Breast epithelium (tissue), 4 donors: ENCODE data around the gene DAND5. TPM values are rescaled to one million over a fixed set of nuclear protein-coding genes. Genes with fewer than 3 reads are reported as not detected.

Experiments used
- DNase-seq, 2 donors: peaks; one replicate each; pipeline ENCODE4 v3.0.0-alpha.2; 2019; ENCODE audit warnings: low spot score in 2 of 2
- H3K27ac ChIP-seq, 2 donors: fragments of 200-600 bp; sonication (generic) in 1 of 2; one replicate each; pipeline ENCODE4 v1.5.1; 2016 to 2019; ENCODE audit warnings: mild to moderate bottlenecking in 1 of 2
- H3K27me3 ChIP-seq, 2 donors: fragments of 200-600 bp; sonication (generic) in 1 of 2; one replicate each; pipeline versions ENCODE4 v1.5.1 to v1.6.0; 2017 to 2019; ENCODE audit warnings: control low read depth in 1 of 2, mild to moderate bottlenecking in 1 of 2
- H3K36me3 ChIP-seq: fragments of 200-600 bp; one replicate; pipeline ENCODE4 v1.5.1; 2019
- H3K4me1 ChIP-seq, 2 donors: fragments of 200-600 bp; sonication (generic); one replicate each; pipeline ENCODE4 v1.5.1; 2016 to 2019; ENCODE audit warnings: control low read depth in 1 of 2
- H3K4me3 ChIP-seq, 3 donors: fragments of 200-600 bp; sonication (generic); 1 replicate in 2 of 3; 2 replicates in 1 of 3; pipeline ENCODE4 v1.5.1; 2016 to 2019; ENCODE audit warnings: mild to moderate bottlenecking in 3 of 3, moderate library complexity in 2 of 3
- H3K9me3 ChIP-seq, 2 donors: fragments of 200-600 bp; sonication (generic) in 1 of 2; one replicate each; pipeline ENCODE4 v1.5.1; 2016 to 2019; ENCODE audit warnings: control low read depth in 1 of 2
- POLR2A ChIP-seq: fragments of 450-650 bp; IDR thresholded peaks from one replicate; pipeline ENCODE4 v1.6.1; 2016; ENCODE audit warnings: antibody characterized with exemption, mild to moderate bottlenecking, moderate library complexity
- POLR2AphosphoS5 ChIP-seq, 3 donors: sonication (generic); formaldehyde crosslinking; IDR thresholded peaks; one replicate each; pipeline ENCODE4 v1.6.1; 2017; ENCODE audit warnings: antibody characterized with exemption in 3 of 3
- intact Hi-C: fragments of 100-400 bp; cut with DNase I; formaldehyde crosslinking; loops from one replicate; pipeline ENCODE4 v1.15.1; 2023; ENCODE audit warnings: low total_unique reads
- total RNA-seq, 3 donors: library from RNA; depleted of rRNA; stranded (reverse); fragments of >200 nt; gene quantifications; one replicate each; pipeline ENCODE4 v1.1.0, GENCODE V29; 2016
- TF ChIP-seq, protein P1 (sequence below), 3 donors: fragments of 450-650 bp; IDR thresholded peaks; one replicate each; pipeline ENCODE4 v1.5.1; 2016 to 2017; ENCODE audit warnings: antibody characterized with exemption in 3 of 3, mild to moderate bottlenecking in 3 of 3, moderate library complexity in 3 of 3

The DAND5 gene, protein sequence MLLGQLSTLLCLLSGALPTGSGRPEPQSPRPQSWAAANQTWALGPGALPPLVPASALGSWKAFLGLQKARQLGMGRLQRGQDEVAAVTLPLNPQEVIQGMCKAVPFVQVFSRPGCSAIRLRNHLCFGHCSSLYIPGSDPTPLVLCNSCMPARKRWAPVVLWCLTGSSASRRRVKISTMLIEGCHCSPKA
- total RNA-seq, result not detected

DNA sequence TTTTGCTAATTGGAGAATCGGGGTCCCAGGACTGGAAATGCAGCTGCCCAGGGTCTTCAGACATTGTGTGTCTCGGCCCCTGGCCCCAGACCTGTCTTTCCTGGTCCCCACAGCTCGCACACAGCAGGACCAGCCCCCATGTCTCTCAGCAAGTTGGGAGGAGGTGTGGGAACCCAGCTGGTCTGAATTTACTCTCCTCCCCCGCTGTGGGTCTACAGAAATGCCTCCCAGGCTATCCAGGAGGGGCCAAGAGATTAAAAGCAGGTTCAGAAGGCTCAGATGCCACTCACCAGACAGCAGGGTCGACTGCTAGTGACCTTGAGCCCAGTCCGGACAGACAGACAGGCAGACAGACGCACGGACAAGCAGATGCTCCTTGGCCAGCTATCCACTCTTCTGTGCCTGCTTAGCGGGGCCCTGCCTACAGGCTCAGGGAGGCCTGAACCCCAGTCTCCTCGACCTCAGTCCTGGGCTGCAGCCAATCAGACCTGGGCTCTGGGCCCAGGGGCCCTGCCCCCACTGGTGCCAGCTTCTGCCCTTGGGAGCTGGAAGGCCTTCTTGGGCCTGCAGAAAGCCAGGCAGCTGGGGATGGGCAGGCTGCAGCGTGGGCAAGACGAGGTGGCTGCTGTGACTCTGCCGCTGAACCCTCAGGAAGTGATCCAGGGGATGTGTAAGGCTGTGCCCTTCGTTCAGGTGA lies at the start of gene DAND5:
Gene DAND5, plus strand, starts transcription at position 285 of the 697 bp plus-strand sequence. Its CDS starts 85 bp downstream, at position 370.
- intact Hi-C loops, result no loop called here
- no peak for TF ChIP-seq POLR2AphosphoS5 (IDR thresholded peaks at IDR 0.05)
- TF ChIP-seq POLR2A, result no peak
- TF ChIP-seq, protein P1, sequence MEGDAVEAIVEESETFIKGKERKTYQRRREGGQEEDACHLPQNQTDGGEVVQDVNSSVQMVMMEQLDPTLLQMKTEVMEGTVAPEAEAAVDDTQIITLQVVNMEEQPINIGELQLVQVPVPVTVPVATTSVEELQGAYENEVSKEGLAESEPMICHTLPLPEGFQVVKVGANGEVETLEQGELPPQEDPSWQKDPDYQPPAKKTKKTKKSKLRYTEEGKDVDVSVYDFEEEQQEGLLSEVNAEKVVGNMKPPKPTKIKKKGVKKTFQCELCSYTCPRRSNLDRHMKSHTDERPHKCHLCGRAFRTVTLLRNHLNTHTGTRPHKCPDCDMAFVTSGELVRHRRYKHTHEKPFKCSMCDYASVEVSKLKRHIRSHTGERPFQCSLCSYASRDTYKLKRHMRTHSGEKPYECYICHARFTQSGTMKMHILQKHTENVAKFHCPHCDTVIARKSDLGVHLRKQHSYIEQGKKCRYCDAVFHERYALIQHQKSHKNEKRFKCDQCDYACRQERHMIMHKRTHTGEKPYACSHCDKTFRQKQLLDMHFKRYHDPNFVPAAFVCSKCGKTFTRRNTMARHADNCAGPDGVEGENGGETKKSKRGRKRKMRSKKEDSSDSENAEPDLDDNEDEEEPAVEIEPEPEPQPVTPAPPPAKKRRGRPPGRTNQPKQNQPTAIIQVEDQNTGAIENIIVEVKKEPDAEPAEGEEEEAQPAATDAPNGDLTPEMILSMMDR (IDR thresholded peaks at IDR 0.05), result no peak
- Histone ChIP-seq H3K27me3 (no peaks in the 10 kb centered on the region), H3K27ac (no peak within 1 kb of the TSS), H3K36me3 (no peaks in the 10 kb centered on the region), H3K4me1 (no peaks in the 10 kb centered on the region), H3K9me3 (no peaks in the 10 kb centered on the region), H3K4me3 (no peak within 1 kb of the TSS)
- DNase-seq, result no peak

DNA sequence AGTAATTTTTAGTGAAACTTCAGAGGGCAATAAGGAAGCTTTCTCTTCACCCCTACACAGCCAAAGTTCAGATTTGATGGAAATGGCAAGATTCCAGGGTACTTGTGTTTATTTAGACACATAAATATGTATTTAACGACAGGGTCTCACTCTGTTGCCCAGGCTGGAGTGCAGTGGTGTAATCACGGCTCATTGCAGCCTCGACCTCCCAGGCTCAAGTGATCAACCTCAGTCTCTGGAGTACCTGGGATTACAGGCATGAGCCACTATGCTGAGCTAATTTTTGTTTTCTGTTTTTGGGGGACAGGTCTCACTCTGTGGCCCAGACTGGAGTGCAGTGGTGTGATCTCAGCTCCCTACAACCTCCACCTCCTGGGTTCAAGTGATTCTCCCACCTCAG lies 48.3 kb upstream of the DAND5 start:
- intact Hi-C loops, result no loop called here
- Histone ChIP-seq H3K4me3 (no peak overlapping the region), H3K4me1 (no peaks in the 10 kb centered on the region), H3K36me3 (peaks cover 10% of the 10 kb centered on the region), H3K27ac (no peak overlapping the region), H3K27me3 (no peaks in the 10 kb centered on the region), H3K9me3 (no peaks in the 10 kb centered on the region)
- TF ChIP-seq POLR2AphosphoS5 (IDR thresholded peaks at IDR 0.05), result no peak
- no peak for TF ChIP-seq POLR2A
- TF ChIP-seq, protein P1 (IDR thresholded peaks at IDR 0.05), result no peak
- DNase-seq, result no peak

DNA sequence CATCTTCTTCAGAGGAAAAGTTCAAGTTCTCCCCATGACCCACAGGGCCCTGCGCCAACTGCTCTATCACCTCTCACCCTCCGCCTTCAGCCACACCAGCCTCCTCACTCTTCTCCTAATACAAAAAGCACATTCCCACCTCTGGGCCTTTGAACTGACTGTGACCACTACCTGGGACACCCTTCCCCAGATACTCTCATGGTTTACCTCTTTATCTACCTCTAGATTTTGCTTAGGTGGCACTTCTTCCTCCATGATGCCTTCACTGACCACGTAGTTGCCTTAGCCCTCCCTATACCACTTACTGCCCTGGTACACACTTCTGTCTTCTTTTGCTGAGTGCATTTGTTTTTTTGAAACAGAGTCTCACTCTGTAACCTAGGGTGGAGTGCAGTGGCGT lies 46.4 kb upstream of the DAND5 start:
- Histone ChIP-seq H3K27ac (no peak overlapping the region), H3K9me3 (no peaks in the 10 kb centered on the region), H3K4me1 (no peaks in the 10 kb centered on the region), H3K27me3 (no peaks in the 10 kb centered on the region), H3K4me3 (no peak overlapping the region), H3K36me3 (peaks cover 17% of the 10 kb centered on the region)
- TF ChIP-seq, protein P1 (IDR thresholded peaks at IDR 0.05), result no peak
- TF ChIP-seq POLR2A, result no peak
- no peak for TF ChIP-seq POLR2AphosphoS5 (IDR thresholded peaks at IDR 0.05)
- intact Hi-C loops, result no loop called here
- DNase-seq, result no peak

DNA sequence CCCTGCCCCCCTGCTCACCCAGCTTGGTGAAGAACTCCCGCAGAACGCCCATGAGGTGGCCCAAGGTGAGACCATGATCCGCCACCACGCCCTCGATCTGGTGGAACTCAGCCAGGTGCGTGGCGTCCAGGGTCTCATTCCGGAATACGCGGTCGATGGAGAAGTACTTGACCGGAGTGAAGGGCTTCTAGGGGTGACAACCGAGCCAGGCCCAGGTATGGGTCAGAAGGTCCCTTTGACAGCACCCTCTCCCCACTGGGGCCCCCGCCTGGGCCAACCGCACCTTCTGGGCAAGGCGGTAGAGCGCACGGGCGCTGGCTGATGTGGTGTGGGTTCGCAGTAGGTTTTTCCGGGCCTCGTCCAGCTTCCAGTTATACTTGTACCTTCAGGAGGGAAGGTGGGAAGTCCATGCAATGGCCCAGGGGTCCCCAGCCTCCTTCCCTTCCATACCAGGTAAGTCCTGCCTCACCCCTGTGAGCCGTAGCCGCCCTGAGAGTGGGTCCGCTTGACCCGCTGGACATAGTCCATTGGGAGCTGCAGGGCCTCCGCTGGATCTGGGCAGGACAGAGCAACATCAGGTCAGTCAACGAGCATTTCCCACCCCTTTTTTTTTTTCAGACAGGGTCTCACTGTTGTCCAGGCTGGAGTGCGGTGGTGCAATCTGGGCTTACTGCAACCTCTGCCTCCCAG lies 44.6 kb upstream of the DAND5 start:
- TF ChIP-seq POLR2AphosphoS5 (IDR thresholded peaks at IDR 0.05), result no peak
- TF ChIP-seq POLR2A, result no peak
- TF ChIP-seq, protein P1 (IDR thresholded peaks at IDR 0.05), result no peak
- Histone ChIP-seq H3K4me3 (no peak overlapping the region), H3K9me3 (no peaks in the 10 kb centered on the region), H3K36me3 (peaks cover 23% of the 10 kb centered on the region), H3K27me3 (no peaks in the 10 kb centered on the region), H3K4me1 (no peaks in the 10 kb centered on the region), H3K27ac (no peak overlapping the region)
- intact Hi-C loops, result no loop called here
- no peak for DNase-seq
